ENCODE measurements around the gene MAP4K4. TPM values are rescaled to one million over a fixed set of nuclear protein-coding genes. Genes with fewer than 3 reads are reported as not detected.

The MAP4K4 gene
- total RNA-seq, 1 donor from 2014 or later, result 68.4 TPM

DNA sequence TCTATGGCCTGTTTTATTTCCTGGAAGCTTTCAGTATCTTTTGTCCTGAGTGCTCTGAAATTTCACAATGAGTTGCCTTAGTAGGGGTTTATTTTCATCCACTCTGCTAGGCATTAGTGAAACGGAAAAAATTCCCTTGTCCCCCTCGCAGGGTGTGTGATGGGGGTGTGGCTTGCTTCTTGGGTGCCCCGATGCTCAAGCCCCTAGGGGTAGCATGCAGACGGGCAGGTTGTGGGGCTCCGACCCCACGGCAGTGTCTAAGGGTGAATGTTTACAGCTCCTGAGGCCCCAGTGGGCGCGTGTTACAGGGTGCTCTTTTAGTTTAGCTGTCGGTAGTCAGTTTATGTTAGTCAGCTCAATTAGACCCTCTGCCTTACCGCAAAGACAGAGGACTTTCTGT lies 32.2 kb upstream of the MAP4K4 start:
- Histone ChIP-seq H3K27me3 (ENCODE audit: low read depth) (no peaks in the 10 kb centered on the region), H3K27ac (no peak overlapping the region), H3K4me3 (no peak overlapping the region), H3K4me1 (no peaks in the 10 kb centered on the region), H3K36me3 (no peaks in the 10 kb centered on the region), H3K9me3 (no peaks in the 10 kb centered on the region)
- intact Hi-C loops (cut with DNase I), result no loop called here
- TF ChIP-seq, protein P1, sequence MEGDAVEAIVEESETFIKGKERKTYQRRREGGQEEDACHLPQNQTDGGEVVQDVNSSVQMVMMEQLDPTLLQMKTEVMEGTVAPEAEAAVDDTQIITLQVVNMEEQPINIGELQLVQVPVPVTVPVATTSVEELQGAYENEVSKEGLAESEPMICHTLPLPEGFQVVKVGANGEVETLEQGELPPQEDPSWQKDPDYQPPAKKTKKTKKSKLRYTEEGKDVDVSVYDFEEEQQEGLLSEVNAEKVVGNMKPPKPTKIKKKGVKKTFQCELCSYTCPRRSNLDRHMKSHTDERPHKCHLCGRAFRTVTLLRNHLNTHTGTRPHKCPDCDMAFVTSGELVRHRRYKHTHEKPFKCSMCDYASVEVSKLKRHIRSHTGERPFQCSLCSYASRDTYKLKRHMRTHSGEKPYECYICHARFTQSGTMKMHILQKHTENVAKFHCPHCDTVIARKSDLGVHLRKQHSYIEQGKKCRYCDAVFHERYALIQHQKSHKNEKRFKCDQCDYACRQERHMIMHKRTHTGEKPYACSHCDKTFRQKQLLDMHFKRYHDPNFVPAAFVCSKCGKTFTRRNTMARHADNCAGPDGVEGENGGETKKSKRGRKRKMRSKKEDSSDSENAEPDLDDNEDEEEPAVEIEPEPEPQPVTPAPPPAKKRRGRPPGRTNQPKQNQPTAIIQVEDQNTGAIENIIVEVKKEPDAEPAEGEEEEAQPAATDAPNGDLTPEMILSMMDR (IDR thresholded peaks at IDR 0.05), result no peak
- ATAC-seq (no peak), DNase-seq (no peak)

DNA sequence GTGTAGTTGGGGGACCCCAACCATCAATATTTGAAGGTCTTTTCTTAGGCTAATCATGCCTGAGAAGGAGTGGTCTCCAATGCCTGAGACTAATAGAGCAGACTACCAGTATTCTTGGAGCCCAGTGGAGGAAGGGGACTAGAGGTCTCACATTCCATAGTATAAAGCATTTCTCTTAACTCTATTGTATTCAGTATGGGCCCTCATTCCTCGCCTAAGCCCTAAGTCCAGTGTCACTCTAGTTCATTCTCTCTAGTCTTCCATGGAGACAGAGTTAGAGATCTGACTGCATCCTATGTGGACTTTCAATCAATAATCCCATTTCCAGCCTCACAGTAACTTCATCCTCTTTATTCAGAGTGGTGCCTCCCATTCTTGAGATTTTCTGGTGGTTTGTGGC lies 29.7 kb upstream of the MAP4K4 start:
- DNase-seq (no peak), ATAC-seq (no peak)
- Histone ChIP-seq H3K4me3 (no peak overlapping the region), H3K27ac (no peak overlapping the region), H3K36me3 (no peaks in the 10 kb centered on the region), H3K27me3 (ENCODE audit: low read depth) (no peaks in the 10 kb centered on the region), H3K4me1 (no peaks in the 10 kb centered on the region), H3K9me3 (peaks cover 10% of the 10 kb centered on the region)
- intact Hi-C loops (cut with DNase I), result no loop called here
- TF ChIP-seq, protein P1 (IDR thresholded peaks at IDR 0.05), result no peak

DNA sequence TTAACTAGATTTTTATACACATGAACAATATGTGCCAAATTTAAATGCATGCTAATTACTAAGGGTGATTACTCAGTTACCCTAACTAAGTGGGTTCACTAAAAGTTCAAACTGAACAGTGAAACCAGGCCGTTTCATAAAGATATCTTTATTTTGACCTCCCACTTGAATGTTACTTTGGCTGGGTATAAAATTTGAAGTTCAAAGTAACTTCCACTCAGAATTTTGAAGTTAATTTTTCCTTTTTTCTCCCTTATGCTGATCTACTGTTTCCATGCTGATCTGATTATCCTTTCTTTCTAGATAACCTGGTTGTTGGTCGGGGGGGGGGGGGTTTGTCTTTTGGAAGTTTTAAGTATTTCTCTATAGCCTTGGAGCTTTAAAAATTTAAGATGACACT lies 25.5 kb upstream of the MAP4K4 start:
- Histone ChIP-seq H3K36me3 (no peaks in the 10 kb centered on the region), H3K4me3 (no peak overlapping the region), H3K27me3 (ENCODE audit: low read depth) (no peaks in the 10 kb centered on the region), H3K27ac (no peak overlapping the region), H3K9me3 (peaks cover 10% of the 10 kb centered on the region), H3K4me1 (no peaks in the 10 kb centered on the region)
- TF ChIP-seq, protein P1 (IDR thresholded peaks at IDR 0.05), result no peak
- no peak for ATAC-seq
- no peak for DNase-seq
- intact Hi-C loops (cut with DNase I), result no loop called here

DNA sequence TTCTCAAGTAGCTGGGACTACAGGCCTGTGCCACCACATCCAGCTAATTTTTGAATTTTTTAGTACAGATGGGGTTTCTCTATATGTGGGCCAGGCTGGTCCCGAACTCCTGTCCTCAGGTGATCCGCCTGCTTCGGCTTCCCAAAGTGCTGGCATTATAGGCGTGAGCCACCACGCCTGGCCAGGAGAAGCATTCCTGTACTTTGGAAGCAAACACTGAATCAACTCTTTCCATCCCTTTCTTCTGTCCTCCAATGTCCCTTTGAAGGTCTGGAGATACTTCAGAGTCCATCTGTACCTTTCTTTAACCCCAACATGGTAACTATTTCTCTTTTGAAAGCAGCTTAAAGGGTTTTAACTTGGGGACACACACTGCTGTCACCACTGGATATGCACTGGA lies 23.6 kb upstream of the MAP4K4 start:
- Histone ChIP-seq H3K36me3 (no peaks in the 10 kb centered on the region), H3K27me3 (ENCODE audit: low read depth) (no peaks in the 10 kb centered on the region), H3K4me1 (no peaks in the 10 kb centered on the region), H3K27ac (no peak overlapping the region), H3K4me3 (no peak overlapping the region), H3K9me3 (peaks cover 10% of the 10 kb centered on the region)
- ATAC-seq (no peak), DNase-seq (no peak)
- TF ChIP-seq, protein P1 (IDR thresholded peaks at IDR 0.05), result no peak
- intact Hi-C loops (cut with DNase I), result no loop called here

DNA sequence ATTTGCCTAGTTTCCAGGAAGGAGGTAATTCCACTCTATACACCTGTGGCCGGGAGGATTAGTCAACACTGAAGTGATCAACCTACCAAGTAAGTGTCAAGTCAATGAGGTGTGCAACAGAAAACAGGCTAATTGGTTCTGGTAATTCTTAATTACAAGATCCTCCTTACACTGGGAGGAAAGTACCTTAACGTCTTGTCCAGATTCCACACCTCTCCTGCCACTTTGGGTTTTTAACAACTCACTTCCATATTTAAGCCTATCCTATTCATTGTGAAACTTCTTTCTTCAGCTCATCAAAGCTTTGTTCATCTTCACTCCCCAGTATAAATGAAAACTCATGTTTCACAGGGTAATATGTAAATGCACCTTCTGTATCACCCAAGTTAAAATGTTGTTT lies 22.0 kb upstream of the MAP4K4 start:
- TF ChIP-seq, protein P1 (IDR thresholded peaks at IDR 0.05), result no peak
- intact Hi-C loops (cut with DNase I), result no loop called here
- H3K36me3 ChIP-seq, result no peaks in the 10 kb centered on the region
- ATAC-seq, result no peak
- DNase-seq, result no peak
- H3K27ac ChIP-seq, result no peak overlapping the region
- H3K27me3 ChIP-seq (ENCODE audit: low read depth), result no peaks in the 10 kb centered on the region
- no peaks in the 10 kb centered on the region for H3K4me1 ChIP-seq
- peaks cover 10% of the 10 kb centered on the region for H3K9me3 ChIP-seq
- no peak overlapping the region for H3K4me3 ChIP-seq

DNA sequence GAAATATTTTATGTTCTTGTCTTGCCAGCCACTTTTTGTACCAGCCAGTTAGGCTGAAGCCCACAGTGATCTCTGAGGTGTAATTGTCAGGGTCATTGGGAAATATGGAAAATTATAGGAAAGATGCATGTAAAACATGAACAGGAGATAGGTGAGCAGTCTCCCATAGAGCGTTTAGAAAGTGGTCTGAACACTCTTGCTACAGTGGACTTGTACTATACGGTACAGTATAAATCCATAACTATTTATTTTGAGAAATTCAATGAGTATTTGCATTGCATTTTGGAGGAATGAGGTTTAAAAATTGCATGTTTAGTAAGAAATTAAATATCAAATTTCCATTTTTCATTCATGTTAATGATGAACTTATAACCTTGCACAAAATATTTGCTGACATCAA lies 20.8 kb upstream of the MAP4K4 start:
- Histone ChIP-seq H3K4me1 (no peaks in the 10 kb centered on the region), H3K9me3 (peaks cover 10% of the 10 kb centered on the region), H3K4me3 (no peak overlapping the region), H3K27ac (no peak overlapping the region), H3K27me3 (ENCODE audit: low read depth) (no peaks in the 10 kb centered on the region), H3K36me3 (no peaks in the 10 kb centered on the region)
- intact Hi-C loops (cut with DNase I), result no loop called here
- TF ChIP-seq, protein P1 (IDR thresholded peaks at IDR 0.05), result no peak
- DNase-seq (no peak), ATAC-seq (no peak)

Measured in lower lobe of right lung (tissue), 2 donors.